ENCODE results near the gene TMPRSS2.

DNA sequence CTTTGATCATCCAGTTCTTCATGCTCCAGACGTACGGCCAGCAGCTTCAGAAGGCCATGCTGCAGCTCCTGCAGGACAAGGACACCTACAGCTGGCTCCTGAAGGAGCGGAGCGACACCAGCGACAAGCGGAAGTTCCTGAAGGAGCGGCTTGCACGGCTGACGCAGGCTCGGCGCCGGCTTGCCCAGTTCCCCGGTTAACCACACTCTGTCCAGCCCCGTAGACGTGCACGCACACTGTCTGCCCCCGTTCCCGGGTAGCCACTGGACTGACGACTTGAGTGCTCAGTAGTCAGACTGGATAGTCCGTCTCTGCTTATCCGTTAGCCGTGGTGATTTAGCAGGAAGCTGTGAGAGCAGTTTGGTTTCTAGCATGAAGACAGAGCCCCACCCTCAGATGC, 49.4 kb downstream of the TMPRSS2 start:
- TF ChIP-seq SNAI2 (CRISPR knock-in tag; IDR thresholded peaks at IDR 0.05), result no peak
- TF ChIP-seq, protein P1, sequence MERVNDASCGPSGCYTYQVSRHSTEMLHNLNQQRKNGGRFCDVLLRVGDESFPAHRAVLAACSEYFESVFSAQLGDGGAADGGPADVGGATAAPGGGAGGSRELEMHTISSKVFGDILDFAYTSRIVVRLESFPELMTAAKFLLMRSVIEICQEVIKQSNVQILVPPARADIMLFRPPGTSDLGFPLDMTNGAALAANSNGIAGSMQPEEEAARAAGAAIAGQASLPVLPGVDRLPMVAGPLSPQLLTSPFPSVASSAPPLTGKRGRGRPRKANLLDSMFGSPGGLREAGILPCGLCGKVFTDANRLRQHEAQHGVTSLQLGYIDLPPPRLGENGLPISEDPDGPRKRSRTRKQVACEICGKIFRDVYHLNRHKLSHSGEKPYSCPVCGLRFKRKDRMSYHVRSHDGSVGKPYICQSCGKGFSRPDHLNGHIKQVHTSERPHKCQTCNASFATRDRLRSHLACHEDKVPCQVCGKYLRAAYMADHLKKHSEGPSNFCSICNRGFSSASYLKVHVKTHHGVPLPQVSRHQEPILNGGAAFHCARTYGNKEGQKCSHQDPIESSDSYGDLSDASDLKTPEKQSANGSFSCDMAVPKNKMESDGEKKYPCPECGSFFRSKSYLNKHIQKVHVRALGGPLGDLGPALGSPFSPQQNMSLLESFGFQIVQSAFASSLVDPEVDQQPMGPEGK (CRISPR knock-in tag; IDR thresholded peaks at IDR 0.05; ENCODE audit: borderline replicate concordance), result no peak
- no peak for TF ChIP-seq ZFP30 (CRISPR knock-in tag; IDR thresholded peaks at IDR 0.05)
- no peak for TF ChIP-seq ARNTL (CRISPR knock-in tag; IDR thresholded peaks at IDR 0.05; ENCODE audit: borderline replicate concordance, low read depth)
- no peak for TF ChIP-seq ZFP3 (CRISPR knock-in tag; IDR thresholded peaks at IDR 0.05)
- TF ChIP-seq TOX (CRISPR knock-in tag; IDR thresholded peaks at IDR 0.05; ENCODE audit: borderline replicate concordance), result no peak
- no peak for TF ChIP-seq ESRRG (CRISPR knock-in tag; IDR thresholded peaks at IDR 0.05)
- TF ChIP-seq, protein P2, sequence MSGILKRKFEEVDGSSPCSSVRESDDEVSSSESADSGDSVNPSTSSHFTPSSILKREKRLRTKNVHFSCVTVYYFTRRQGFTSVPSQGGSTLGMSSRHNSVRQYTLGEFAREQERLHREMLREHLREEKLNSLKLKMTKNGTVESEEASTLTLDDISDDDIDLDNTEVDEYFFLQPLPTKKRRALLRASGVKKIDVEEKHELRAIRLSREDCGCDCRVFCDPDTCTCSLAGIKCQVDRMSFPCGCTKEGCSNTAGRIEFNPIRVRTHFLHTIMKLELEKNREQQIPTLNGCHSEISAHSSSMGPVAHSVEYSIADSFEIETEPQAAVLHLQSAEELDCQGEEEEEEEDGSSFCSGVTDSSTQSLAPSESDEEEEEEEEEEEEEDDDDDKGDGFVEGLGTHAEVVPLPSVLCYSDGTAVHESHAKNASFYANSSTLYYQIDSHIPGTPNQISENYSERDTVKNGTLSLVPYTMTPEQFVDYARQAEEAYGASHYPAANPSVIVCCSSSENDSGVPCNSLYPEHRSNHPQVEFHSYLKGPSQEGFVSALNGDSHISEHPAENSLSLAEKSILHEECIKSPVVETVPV (CRISPR knock-in tag; IDR thresholded peaks at IDR 0.05), result no peak
- TF ChIP-seq, protein P3, sequence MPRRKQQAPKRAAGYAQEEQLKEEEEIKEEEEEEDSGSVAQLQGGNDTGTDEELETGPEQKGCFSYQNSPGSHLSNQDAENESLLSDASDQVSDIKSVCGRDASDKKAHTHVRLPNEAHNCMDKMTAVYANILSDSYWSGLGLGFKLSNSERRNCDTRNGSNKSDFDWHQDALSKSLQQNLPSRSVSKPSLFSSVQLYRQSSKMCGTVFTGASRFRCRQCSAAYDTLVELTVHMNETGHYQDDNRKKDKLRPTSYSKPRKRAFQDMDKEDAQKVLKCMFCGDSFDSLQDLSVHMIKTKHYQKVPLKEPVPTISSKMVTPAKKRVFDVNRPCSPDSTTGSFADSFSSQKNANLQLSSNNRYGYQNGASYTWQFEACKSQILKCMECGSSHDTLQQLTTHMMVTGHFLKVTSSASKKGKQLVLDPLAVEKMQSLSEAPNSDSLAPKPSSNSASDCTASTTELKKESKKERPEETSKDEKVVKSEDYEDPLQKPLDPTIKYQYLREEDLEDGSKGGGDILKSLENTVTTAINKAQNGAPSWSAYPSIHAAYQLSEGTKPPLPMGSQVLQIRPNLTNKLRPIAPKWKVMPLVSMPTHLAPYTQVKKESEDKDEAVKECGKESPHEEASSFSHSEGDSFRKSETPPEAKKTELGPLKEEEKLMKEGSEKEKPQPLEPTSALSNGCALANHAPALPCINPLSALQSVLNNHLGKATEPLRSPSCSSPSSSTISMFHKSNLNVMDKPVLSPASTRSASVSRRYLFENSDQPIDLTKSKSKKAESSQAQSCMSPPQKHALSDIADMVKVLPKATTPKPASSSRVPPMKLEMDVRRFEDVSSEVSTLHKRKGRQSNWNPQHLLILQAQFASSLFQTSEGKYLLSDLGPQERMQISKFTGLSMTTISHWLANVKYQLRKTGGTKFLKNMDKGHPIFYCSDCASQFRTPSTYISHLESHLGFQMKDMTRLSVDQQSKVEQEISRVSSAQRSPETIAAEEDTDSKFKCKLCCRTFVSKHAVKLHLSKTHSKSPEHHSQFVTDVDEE (CRISPR knock-in tag; IDR thresholded peaks at IDR 0.05), result no peak

Data from SK-N-SH treated with all-trans-retinoic acid at 6 μM for 48 hours (cell line).